ENCODE measurements around the gene ARHGEF28. TPM values are rescaled to one million over a fixed set of nuclear protein-coding genes. Genes with fewer than 3 reads are reported as not detected.

ARHGEF28 gene
- total RNA-seq, 1 donor, result 0.27 TPM

DNA sequence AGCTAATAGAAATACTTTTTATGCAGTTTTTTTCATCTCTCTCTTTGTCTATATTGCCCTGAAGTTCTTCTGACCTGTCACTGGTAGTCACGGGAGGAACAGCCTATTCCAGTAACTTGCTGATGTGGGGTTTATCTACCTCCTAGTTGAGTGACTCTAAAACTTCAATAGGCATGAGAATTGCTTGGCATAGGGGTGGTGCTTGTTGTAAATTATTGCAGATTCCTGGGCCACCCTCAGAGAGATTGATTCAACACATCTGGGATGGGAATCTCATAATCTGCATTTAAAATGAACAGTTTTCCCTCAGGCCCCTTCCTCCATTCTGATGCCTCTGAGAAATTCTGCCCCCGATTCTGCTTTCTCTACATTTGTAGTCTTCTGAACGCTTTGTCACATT lies 184.4 kb downstream of the ARHGEF28 start:
- DNase-seq (ENCODE audit: low read depth in 2 of 3, low spot score in 2 of 3), result no peak

DNA sequence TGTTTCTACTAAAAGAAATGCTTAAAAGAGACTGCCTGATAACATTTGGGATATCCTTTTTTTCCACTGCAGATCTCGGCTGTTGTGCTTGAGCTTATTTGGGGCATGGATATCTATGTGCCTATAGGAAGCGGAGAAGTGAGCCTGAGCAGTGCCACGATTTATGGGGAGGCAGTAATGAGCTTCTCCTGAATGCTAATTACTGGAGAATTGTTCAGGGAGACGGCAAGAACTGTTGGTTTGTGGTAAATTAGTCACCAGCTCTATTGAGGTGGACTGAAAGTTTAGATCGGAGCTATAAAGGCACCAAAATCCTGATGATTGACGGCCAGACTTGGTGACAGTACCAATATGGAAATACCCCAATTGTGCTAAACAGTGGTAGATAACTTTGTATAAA lies 186.5 kb downstream of the ARHGEF28 start:
- DNase-seq (ENCODE audit: low read depth in 2 of 3, low spot score in 2 of 3), result no peak

DNA sequence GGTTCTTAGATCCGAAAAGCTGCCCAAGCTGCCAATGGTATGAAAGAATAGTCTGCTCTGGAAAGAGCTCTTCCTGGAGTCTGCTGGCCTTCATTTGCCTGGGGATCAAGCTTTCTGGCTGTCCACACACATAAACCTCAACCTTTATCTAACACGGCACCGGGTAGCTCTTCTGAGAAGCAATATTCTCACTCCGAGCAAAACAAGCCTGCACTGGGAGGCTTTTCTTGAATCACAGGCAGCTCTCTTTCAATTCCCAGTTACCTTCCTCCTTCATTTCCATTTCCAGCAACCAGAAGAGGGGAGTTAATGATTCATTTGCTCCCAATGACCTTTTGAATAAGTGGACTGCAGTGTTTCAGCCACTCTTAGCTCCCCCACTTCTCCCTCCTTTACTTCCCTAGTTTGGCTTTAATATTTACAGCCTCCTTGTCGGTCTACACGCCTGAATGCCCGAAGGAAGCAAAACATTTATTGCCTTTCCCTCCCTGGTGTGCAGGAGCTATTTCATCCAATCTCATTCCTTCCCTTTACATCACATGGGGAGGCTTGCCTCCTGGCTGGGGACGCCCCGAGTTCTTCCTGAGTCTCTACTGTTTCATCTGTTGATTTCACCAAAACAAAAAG lies 187.1 kb downstream of the ARHGEF28 start:
- DNase-seq (ENCODE audit: low read depth in 2 of 3, low spot score in 2 of 3), result no peak

GRCh38 chr5:73814233-73814846 lies 188.3 kb downstream of the ARHGEF28 start:
- DNase-seq (ENCODE audit: low read depth in 2 of 3, low spot score in 2 of 3), result no peak

GRCh38 chr5:73815631-73816030 lies 189.6 kb downstream of the ARHGEF28 start:
- no peak for DNase-seq (ENCODE audit: low read depth in 2 of 3, low spot score in 2 of 3)

GRCh38 chr5:73816656-73817420 lies 190.8 kb downstream of the ARHGEF28 start:
- DNase-seq (ENCODE audit: low read depth in 2 of 3, low spot score in 2 of 3), result no peak

- DNase-seq (ENCODE audit: low read depth in 2 of 3, low spot score in 2 of 3), result no peak
These were observed 192.4 kb downstream of the ARHGEF28 start for GRCh38 chr5:73818357-73818756.

- no peak for DNase-seq (ENCODE audit: low read depth in 2 of 3, low spot score in 2 of 3)
These were observed 194.3 kb downstream of the ARHGEF28 start for GRCh38 chr5:73820326-73820725.

DNA sequence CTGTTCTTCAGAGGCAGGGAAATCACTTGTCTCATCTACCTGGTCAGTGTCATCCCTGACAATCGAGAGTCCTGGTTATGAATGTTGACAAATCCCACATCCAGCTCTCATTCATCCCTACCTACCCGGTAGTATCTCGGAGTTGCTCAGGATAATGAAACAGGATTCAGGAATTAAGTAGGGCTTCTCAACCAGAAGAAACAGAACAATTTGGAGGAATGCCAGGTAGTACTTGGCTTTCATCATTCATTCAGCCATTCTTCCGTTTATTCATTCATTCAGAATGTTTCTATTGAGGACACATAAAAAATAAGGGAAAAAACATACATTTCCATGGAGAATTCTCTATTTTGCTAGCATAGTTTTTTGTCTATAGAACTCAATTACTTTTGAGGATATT lies 195.0 kb downstream of the ARHGEF28 start:
- DNase-seq (ENCODE audit: low read depth in 2 of 3, low spot score in 2 of 3), result no peak

- DNase-seq (ENCODE audit: low read depth in 2 of 3, low spot score in 2 of 3), result no peak
These were observed 196.4 kb downstream of the ARHGEF28 start for GRCh38 chr5:73822278-73822988.

DNA sequence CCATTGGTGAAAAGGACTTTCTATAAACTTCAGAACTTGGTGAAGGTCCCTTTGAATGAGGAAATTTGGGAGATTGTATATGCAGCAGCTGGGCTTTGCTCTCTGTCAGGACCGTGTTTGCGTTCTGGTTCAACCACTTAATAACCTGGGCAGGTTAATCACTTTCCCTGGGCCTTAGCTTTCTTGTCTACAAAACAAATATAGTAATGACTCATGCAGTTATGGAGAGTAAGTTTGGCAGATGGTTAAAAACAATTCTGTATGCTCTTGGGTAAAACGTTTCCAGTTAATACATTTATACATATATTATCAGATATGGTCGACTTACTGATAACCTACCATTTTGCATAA lies 197.0 kb downstream of the ARHGEF28 start:
- DNase-seq (ENCODE audit: low read depth in 2 of 3, low spot score in 2 of 3), result no peak

DNA sequence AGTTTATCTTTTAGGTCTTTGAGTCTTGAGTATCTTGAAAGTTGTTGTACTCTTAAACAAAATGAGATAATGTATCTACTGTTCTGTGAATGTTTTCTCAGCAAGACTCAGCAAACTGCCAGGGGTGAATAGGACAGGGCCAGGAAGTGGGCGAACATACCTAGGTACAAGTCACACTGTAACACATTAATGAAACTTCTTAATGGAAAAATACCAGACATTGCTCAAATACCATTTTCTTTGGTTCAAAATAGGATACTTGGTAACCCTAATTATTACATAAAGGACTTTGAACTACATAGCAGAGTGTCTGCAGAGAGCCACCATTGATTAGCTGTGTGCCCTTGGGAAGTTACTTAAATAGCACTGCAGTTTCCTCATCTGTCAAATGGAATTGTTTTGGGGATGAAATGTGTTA lies 197.5 kb downstream of the ARHGEF28 start:
- DNase-seq (ENCODE audit: low read depth in 2 of 3, low spot score in 2 of 3), result no peak

DNA sequence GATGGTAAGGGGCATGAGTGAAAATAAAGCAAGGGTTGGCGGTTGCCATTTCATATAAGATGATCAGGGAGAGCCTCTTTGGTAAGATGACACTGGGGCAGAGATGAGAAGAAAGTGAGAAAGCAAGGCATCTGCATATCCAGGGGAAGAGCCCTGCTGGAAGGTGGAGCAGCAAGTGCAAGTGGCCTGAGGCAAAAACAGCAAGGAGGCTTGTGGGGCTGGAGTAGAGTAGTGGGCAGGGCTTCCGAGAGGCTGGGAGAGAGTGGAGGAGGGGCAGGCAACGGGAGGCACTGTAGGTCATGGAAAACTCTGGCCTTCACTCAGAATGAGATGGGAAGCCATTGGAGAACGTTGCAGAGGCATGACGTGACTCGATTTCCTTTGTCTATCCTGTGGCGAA lies 199.2 kb downstream of the ARHGEF28 start:
- no peak for DNase-seq (ENCODE audit: low read depth in 2 of 3, low spot score in 2 of 3)

DNA sequence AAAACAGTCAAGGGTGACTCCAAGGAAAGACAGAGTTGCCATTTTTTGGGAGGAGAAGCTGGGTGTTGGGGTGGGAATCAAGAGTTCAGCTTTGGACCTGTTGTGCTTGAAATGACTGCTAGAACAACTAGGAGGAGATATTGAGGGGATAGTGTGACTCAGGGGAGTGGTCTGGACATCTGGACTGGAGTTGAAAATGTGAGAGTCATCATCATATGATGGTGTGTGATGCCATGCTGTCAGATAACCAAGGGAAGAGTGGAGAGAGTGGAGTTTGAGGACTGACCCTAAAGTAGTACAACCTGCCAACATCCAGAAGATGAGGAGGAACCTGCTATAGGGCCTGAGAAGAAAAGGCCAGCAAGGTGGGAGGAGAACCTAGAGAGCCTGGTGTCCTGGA lies 199.7 kb downstream of the ARHGEF28 start:
- DNase-seq (ENCODE audit: low read depth in 2 of 3, low spot score in 2 of 3), result no peak

DNA sequence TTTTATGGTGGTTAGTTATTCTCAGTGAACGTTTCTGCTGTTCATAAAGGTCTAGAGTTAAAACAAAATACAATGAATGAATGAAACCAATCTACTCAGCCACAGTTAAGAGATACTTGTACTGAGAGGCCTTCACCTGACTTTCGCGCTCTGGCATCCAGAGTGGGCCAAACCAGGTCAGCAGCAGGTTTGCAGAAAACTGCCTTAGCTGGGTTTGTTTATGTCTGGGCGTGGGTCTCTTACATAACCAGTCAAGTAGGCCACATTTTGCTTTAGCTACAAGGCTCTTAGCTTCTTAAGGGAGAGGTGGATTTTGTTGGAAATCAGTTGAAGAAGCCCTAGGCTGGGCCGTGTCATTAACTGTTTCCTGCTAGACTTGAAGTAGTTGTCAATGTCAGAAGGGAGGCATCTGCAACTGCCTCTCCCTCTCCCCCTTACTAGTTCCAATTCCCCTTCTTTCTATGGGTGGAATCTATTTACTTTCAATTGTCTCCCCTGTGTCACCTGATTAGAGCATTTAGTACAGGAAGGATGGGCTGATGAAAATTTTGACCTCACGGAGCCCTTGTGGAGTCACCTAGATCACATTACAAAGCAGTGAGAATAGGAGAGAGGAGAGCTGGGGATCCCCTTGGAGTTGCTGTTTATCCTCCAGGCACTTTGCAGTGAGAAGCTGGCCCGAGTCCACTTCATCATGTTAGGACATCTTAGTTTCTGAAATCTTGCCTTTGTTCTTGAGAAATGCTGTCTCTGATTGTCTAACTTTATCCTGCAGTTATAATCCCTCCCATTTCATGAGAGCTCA lies 200.5 kb downstream of the ARHGEF28 start:
- no peak for DNase-seq (ENCODE audit: low read depth in 2 of 3, low spot score in 2 of 3)

DNA sequence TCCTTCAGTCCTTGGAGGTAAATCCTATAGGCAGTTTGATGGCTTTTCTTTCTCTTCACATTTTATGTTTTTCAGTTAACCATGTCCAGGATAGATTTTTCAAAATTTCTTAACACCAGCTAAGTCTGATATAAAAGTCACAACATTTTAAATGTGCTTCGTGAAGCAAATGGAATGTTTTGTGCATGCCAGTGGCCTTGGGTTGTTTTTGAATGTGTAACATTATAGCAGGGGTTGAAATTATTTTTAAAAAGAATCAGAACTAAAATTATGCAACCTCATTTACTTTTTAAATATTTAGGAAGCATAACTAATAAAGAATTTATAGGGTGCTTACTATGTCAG lies 201.1 kb downstream of the ARHGEF28 start:
- no peak for DNase-seq (ENCODE audit: low read depth in 2 of 3, low spot score in 2 of 3)

DNA sequence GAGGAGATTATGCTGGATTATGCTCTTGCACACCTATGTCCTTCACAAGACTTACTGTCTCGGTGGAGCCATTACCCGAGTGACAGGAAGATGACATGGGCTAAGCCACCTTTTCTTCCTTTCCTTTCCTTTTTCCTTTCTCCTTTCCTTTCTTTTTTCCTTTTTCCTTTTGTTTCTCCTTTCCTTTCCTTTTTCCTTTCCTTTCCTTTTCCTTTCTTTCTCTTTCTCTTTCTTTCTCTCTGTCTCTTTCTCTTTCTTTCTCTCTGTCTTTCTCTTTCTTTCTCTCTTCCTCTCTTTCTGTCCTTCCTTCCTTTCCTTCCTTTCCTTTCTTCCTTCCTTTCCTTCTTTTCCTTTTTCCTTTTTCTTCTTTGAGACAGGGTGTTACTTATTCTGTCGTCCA lies 202.5 kb downstream of the ARHGEF28 start:
- no peak for DNase-seq (ENCODE audit: low read depth in 2 of 3, low spot score in 2 of 3)

- no peak for DNase-seq (ENCODE audit: low read depth in 2 of 3, low spot score in 2 of 3)
These were observed 204.7 kb downstream of the ARHGEF28 start for GRCh38 chr5:73830646-73831045.

DNA sequence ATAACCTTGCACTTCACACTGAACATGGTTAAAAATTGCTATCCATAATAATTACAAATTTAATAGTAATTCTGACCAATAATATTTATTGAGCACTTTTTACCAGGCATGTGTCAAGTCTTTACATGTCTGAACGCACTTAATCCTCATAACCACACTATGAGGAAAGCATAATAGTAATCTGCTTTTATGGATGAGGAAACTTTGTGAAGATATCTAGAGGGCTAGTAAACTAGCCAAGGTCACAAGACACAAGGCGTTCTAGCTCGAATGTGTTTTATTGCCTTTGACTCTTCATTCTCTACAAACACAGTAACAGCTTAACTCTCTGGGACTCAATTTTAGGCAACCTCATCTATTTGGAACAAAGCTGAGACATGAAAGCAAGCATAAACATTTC lies 205.1 kb downstream of the ARHGEF28 start:
- no peak for DNase-seq (ENCODE audit: low read depth in 2 of 3, low spot score in 2 of 3)

DNA sequence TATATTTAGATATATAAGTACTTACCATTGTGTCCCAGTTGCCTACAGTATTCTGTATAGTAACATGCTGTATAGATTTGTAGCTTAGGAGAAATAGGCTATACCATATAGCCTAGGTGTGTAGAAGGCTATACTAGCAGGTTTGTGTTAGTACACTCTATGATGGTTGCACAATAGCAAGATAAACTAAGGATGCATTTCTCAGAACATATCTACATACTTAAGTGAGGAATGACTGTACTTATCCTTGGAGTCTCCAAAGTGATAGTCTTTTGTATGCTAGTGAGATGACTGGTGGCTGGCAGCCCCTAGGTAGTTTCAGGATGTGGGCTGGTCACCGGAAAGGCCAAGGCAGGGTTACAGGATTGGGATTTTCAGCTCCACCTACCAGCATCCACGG lies 208.7 kb downstream of the ARHGEF28 start:
- DNase-seq (ENCODE audit: low read depth in 2 of 3, low spot score in 2 of 3), result no peak

- DNase-seq (ENCODE audit: low read depth in 2 of 3, low spot score in 2 of 3), result no peak
These were observed 209.7 kb downstream of the ARHGEF28 start for GRCh38 chr5:73835726-73836125.
